Tibial nerve (tissue), 4 donors: ENCODE results near the gene CPXM2.

ENCODE experiments used
- EP300 ChIP-seq, 2 donors: sonication (generic); formaldehyde crosslinking; IDR thresholded peaks; one replicate each; pipeline ENCODE4 v1.6.1; 2017; ENCODE audit warnings: antibody characterized with exemption in 2 of 2, mild to moderate bottlenecking in 1 of 2
- POLR2A ChIP-seq, 2 donors: fragments of 450-650 bp; IDR thresholded peaks; one replicate each; pipeline ENCODE4 v1.6.1; 2017; ENCODE audit warnings: antibody characterized with exemption in 2 of 2, mild to moderate bottlenecking in 2 of 2, moderate library complexity in 2 of 2
- TF ChIP-seq, protein P1 (sequence below), 5 experiments: fragments of 200-600 bp in 3 of 5; fragments of 450-650 bp in 2 of 5; sonication (generic) in 3 of 5; IDR thresholded peaks; one replicate each; pipeline ENCODE4 v1.5.1; 2016 to 2019; ENCODE audit warnings: antibody characterized with exemption in 5 of 5, mild to moderate bottlenecking in 3 of 5, moderate library complexity in 2 of 5

GRCh38 chr10:123841560-123841959 is 50.0 kb downstream of the CPXM2 start:
- TF ChIP-seq, protein P1, sequence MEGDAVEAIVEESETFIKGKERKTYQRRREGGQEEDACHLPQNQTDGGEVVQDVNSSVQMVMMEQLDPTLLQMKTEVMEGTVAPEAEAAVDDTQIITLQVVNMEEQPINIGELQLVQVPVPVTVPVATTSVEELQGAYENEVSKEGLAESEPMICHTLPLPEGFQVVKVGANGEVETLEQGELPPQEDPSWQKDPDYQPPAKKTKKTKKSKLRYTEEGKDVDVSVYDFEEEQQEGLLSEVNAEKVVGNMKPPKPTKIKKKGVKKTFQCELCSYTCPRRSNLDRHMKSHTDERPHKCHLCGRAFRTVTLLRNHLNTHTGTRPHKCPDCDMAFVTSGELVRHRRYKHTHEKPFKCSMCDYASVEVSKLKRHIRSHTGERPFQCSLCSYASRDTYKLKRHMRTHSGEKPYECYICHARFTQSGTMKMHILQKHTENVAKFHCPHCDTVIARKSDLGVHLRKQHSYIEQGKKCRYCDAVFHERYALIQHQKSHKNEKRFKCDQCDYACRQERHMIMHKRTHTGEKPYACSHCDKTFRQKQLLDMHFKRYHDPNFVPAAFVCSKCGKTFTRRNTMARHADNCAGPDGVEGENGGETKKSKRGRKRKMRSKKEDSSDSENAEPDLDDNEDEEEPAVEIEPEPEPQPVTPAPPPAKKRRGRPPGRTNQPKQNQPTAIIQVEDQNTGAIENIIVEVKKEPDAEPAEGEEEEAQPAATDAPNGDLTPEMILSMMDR (IDR thresholded peaks at IDR 0.05), result no peak
- TF ChIP-seq EP300 (IDR thresholded peaks at IDR 0.05) (no peak), POLR2A (IDR thresholded peaks at IDR 0.05) (no peak)
